UCSD-AML1 (cell line): ENCODE results near the gene BCORL1.

Experiments used
- DNase-seq: peaks from one replicate; lab custom pipeline; 2025; ENCODE audit not compliant: unreplicated experiment; lab: John Stamatoyannopoulos, UW

Gene BCORL1

GRCh38 chrX:129961180-129962083 is 21.0 kb upstream of the BCORL1 start:
- DNase-seq = peak; percentile 77

GRCh38 chrX:129963729-129964128 is 18.7 kb upstream of the BCORL1 start:
- no peak for DNase-seq

- DNase-seq = no peak
Measured at GRCh38 chrX:129965166-129965565, 17.3 kb upstream of the BCORL1 start.

- no peak for DNase-seq
Measured at GRCh38 chrX:129968968-129969367, 13.5 kb upstream of the BCORL1 start.

- DNase-seq = no peak
Measured at GRCh38 chrX:129976441-129976840, 6.0 kb upstream of the BCORL1 start.

GRCh38 chrX:129979207-129979920 is 3.1 kb upstream of the BCORL1 start:
- no peak for DNase-seq

DNA sequence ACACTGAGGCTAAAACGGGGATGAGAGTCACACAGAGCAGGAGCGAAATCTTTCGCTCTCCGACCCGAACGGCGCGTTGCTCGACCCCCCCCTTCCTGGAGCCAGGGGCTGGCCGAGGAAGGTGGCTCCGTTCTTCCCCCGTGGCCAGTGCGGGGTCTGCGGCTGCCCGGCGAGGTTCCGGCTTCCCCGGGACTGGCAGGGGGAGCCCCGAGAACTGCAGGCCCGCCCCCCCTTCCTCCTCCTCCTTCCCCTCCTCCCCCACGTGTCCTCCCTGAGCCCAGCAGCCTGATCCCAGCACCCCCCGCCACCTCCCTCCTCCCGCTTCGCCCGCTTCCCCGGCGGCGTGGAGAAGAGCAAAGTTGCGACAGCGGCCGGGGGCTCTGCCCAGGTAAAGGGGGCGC is 2.4 kb upstream of the BCORL1 start:
- peak; percentile 21 for DNase-seq

GRCh38 chrX:129980540-129981199 is 1.8 kb upstream of the BCORL1 start:
- DNase-seq = peak; percentile 37

GRCh38 chrX:129981200-129981553 is 1.3 kb upstream of the BCORL1 start:
- no peak for DNase-seq

GRCh38 chrX:129981752-129982299 is 609 bp upstream of the BCORL1 start:
- DNase-seq = no peak

DNA sequence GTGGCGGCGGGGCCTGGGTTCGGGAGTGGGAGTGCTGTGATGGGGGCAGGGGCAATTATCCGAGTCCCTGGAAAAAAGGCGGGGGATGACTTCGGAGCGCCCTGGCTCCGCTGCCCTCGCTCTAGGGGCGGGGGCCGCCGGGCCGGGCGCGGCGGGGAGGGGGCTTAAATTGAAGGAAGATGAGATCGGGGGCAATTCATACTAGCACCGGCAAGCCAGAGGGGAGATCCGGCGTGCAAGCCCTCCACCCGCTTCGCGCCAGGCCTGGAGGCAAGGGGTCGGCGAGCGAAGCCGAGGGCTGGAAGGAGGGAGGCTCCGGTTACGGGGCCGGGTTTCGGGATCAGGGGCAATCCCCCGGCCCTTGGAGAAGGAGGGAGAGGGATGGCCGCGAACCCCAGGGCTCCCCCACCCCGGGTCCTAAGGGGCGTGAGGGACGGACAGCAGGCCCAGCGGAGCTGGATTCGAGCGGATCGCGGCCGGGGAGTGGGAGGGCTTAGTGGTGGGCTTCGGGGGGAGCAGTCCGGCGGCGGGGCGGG is 1.2 kb downstream of the BCORL1 start:
- DNase-seq = no peak

DNA sequence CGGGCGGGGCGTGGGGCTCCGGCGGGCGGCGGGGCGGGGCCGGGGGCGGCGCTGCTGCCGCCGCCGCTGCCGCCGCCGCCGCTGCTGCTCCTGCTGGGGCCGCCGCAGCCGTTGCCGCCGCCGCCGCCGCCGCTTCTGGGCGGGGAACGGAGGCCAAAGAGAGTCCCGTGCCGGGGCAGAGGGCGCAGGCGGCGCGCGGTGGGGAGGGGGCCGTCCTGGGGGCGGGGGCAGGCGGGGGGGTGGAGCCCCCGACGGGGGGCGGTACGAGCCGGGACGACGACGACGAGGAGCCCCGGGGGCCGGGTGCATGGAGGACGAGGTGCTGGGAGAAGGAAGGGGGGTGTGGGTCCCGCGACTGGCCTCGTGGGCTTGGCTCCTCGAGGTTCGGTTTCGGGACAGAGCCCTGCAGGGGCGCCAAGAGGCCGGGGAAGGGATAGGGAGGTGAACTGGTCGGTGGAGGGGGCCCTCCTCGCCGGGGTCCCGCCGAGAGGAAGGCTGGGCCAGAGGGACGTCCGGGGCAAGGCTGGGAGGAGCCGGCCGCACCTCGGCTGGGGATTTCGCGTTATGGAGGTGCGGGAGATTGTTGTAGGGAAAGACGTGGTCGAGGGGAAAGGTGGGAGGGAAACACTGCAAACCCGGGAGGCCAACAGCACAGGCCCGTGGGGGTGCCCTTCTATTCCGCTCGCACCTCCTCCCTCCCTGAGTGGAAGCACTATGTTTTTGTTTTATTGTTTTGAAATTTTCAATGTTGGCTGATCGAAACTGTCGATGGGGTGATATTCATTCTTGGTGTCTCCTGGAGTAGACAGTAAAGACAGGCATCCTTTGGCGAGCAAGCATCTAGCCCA is 1.9 kb downstream of the BCORL1 start:
- DNase-seq = peak; percentile 27

DNA sequence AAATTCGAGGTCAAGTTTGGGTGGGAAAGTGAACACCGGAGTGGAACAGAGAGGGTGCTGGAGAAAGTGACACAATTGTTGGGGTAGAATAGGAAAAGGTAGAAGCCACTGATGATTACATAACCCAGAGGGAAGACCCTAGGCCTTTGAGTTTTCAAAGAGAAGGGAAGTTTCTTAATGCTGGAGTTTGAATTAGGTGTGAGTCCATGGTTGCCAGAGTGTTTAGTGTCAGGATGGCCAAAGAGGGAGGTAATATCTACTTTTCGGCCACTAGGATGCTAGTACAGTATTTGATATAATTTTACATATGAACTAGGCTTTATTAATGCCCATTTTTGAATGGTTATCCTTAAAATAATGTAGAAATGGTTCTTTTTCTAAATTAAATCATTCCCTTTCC is 5.4 kb downstream of the BCORL1 start:
- DNase-seq = no peak

DNA sequence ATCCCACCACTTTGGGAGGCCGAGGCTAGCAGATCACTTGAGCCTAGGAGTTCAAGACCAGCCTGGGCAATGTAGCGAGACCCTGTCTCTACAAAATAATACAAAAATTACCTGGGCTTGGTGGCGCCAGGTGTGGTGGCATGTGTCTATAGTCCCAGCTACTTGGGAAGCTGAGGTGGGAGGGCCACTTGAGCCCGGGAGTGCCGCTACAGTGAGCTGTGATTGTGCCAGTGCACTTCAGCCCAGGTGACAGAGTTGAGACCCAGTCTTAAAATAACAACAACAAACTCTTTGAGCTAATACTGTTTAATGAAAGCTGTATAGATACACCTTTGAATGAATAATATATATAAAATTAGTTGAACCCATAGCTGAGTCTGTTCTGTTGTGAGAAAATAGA is 9.7 kb downstream of the BCORL1 start:
- DNase-seq = no peak

- no peak for DNase-seq
Measured at GRCh38 chrX:129996120-129996519, 13.7 kb downstream of the BCORL1 start.

GRCh38 chrX:129997086-129997485 is 14.7 kb downstream of the BCORL1 start:
- no peak for DNase-seq

GRCh38 chrX:129998021-129998420 is 15.6 kb downstream of the BCORL1 start:
- DNase-seq = no peak

- DNase-seq = no peak
Measured at GRCh38 chrX:130001893-130002292, 19.5 kb downstream of the BCORL1 start.

DNA sequence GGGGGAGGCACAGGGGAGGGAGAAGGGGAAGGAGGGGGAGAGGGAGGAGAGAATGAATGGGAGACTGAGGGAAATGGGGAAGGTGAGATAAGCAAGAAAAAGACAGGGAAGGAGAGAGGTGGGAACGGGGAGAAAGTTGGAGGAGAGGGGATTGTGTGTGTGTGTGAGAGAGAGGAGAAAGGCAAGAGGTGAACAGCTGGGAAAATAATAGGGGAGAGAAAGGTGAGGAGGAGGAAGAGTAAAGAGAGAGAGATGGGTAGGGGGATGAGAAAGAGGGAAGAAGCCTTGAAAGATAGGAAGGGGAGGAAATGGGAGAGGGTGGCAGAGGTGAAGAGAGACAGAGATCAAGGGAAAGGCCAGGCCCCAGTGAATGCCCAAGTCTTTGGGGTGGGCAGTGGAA is 20.1 kb downstream of the BCORL1 start:
- DNase-seq = no peak

- DNase-seq = no peak
Measured at GRCh38 chrX:130005089-130005807, 22.8 kb downstream of the BCORL1 start.
